HepG2 (cell line): ENCODE results near the gene FNDC3B. TPM values are rescaled to one million over a fixed set of nuclear protein-coding genes. Genes with fewer than 3 reads are reported as not detected.
A peak's percentile ranks its signal among the peaks of the same experiment; 100 is the strongest.

Experiments
- GATA4 ChIP-seq: sonication (generic); IDR thresholded peaks from 2 replicates; pipeline ENCODE4 v1.6.1; 2016; ENCODE audit warnings: antibody characterized with exemption, low read depth, borderline replicate concordance
- ISL2 ChIP-seq: sonication (generic); formaldehyde crosslinking; IDR thresholded peaks from 2 replicates; pipeline ENCODE4 v1.5.0; 2020; ENCODE audit warnings: missing genetic modification reagents
- JUN ChIP-seq: sonication (generic); formaldehyde crosslinking; IDR thresholded peaks from 2 replicates; pipeline ENCODE4 v1.4.0; 2020; ENCODE audit warnings: mild to moderate bottlenecking, missing genetic modification reagents
- KDM5A ChIP-seq: fragments of 200-600 bp; sonication (generic); IDR thresholded peaks from 2 replicates; pipeline ENCODE4 v1.7.0; 2018; ENCODE audit warnings: antibody characterized with exemption, mild to moderate bottlenecking, low read length, borderline replicate concordance
- NR0B2 ChIP-seq: sonication (generic); formaldehyde crosslinking; IDR thresholded peaks from 2 replicates; pipeline ENCODE4 v1.4.0; 2020; ENCODE audit warnings: mild to moderate bottlenecking, missing genetic modification reagents
- SIN3B ChIP-seq: fragments of 150-350 bp; IDR thresholded peaks from 2 replicates; pipeline ENCODE4 v1.6.1; 2014; ENCODE audit warnings: low read length
- SNAPC2 ChIP-seq: sonication (generic); formaldehyde crosslinking; IDR thresholded peaks from 2 replicates; pipeline ENCODE4 v1.8.1; 2022; ENCODE audit warnings: mild to moderate bottlenecking, missing genetic modification reagents
- SOX6 ChIP-seq, 2 experiments: fragments of 450-650 bp in 1 of 2; sonication (generic) in 1 of 2; formaldehyde crosslinking in 1 of 2; IDR thresholded peaks; 2 replicates each; pipeline versions ENCODE4 v1.4.0 to v1.6.1; 2017 to 2020; ENCODE audit warnings: antibody characterized with exemption in 1 of 2, mild to moderate bottlenecking in 1 of 2, missing genetic modification reagents in 1 of 2
- ZFAT ChIP-seq: sonication (generic); formaldehyde crosslinking; conservative IDR thresholded peaks from 2 replicates; pipeline ENCODE4 v1.8.1; 2023; ENCODE audit warnings: missing genetic modification reagents, inconsistent platforms
- ZNF207 ChIP-seq: fragments of 450-650 bp; IDR thresholded peaks from 2 replicates; pipeline ENCODE4 v1.6.1; 2016; ENCODE audit warnings: antibody characterized with exemption, borderline replicate concordance
- ZNF234 ChIP-seq: sonication (generic); formaldehyde crosslinking; conservative IDR thresholded peaks from 2 replicates; pipeline ENCODE4 v1.5.1; 2020; ENCODE audit warnings: mild to moderate bottlenecking, missing genetic modification reagents
- ZNF256 ChIP-seq: sonication (generic); formaldehyde crosslinking; conservative IDR thresholded peaks from 2 replicates; pipeline ENCODE4 v1.4.0; 2020; ENCODE audit warnings: missing genetic modification reagents
- ZNF343 ChIP-seq: sonication (generic); formaldehyde crosslinking; IDR thresholded peaks from 2 replicates; pipeline ENCODE4 v1.4.0; 2020; ENCODE audit warnings: mild to moderate bottlenecking, missing genetic modification reagents
- ZNF510 ChIP-seq: sonication (generic); formaldehyde crosslinking; IDR thresholded peaks from 2 replicates; pipeline ENCODE4 v1.4.0; 2020; ENCODE audit warnings: low read depth, mild to moderate bottlenecking, missing genetic modification reagents
- ZNF558 ChIP-seq: sonication (generic); formaldehyde crosslinking; IDR thresholded peaks from 2 replicates; pipeline ENCODE4 v1.9.0; 2022; ENCODE audit warnings: mild to moderate bottlenecking, missing genetic modification reagents, borderline replicate concordance
- polyA plus RNA-seq, 8 experiments: library from polyadenylated mRNA; depleted of rRNA in 3 of 8; stranded (reverse) in 7 of 8; unstranded in 1 of 8; fragments of >200 nt; fragmentation: Illumina TruSeq in 4 of 8; extraction: Trizol in 4 of 8; gene quantifications; 2 replicates each; pipeline versions ENCODE4 v1.2.1 to v1.2.3, GENCODE V29; 2011 to 2016; ENCODE audit warnings: low read depth in 4 of 8, missing spikeins in 1 of 8, mixed read lengths in 1 of 8; ENCODE audit not compliant: insufficient read depth in 1 of 8
- total RNA-seq, 5 experiments: library from RNA; depleted of rRNA; stranded (reverse); fragments of >200 nt; fragmentation: Illumina TruSeq; extraction: Trizol; gene quantifications; 2 replicates each; pipeline ENCODE4 v1.2.3, GENCODE V29; 2016; ENCODE audit warnings: low read depth in 1 of 5
- TF ChIP-seq, protein P1 (sequence below): sonication (generic); formaldehyde crosslinking; IDR thresholded peaks from 2 replicates; pipeline ENCODE4 v1.4.0; 2020; ENCODE audit warnings: missing genetic modification reagents
- TF ChIP-seq, protein P2 (sequence below): sonication (generic); formaldehyde crosslinking; IDR thresholded peaks from 2 replicates; pipeline ENCODE4 v1.4.0; 2020; ENCODE audit warnings: mild to moderate bottlenecking, missing genetic modification reagents
- TF ChIP-seq, protein P3 (sequence below): sonication (generic); formaldehyde crosslinking; IDR thresholded peaks from 2 replicates; pipeline ENCODE4 v1.4.0; 2020; ENCODE audit warnings: missing genetic modification reagents
- TF ChIP-seq, protein P4 (sequence below): sonication (generic); formaldehyde crosslinking; IDR thresholded peaks from 2 replicates; pipeline ENCODE4 v1.4.0; 2020; ENCODE audit warnings: missing genetic modification reagents; ENCODE audit errors: not compliant biosample characterization

The FNDC3B gene
- total and polyA plus RNA-seq, 2 of the 13 experiments (the other 11 are each of a cell fraction or from before 2014, with no cell fraction given): 74.8 to 103 TPM

- TF ChIP-seq, protein P1, sequence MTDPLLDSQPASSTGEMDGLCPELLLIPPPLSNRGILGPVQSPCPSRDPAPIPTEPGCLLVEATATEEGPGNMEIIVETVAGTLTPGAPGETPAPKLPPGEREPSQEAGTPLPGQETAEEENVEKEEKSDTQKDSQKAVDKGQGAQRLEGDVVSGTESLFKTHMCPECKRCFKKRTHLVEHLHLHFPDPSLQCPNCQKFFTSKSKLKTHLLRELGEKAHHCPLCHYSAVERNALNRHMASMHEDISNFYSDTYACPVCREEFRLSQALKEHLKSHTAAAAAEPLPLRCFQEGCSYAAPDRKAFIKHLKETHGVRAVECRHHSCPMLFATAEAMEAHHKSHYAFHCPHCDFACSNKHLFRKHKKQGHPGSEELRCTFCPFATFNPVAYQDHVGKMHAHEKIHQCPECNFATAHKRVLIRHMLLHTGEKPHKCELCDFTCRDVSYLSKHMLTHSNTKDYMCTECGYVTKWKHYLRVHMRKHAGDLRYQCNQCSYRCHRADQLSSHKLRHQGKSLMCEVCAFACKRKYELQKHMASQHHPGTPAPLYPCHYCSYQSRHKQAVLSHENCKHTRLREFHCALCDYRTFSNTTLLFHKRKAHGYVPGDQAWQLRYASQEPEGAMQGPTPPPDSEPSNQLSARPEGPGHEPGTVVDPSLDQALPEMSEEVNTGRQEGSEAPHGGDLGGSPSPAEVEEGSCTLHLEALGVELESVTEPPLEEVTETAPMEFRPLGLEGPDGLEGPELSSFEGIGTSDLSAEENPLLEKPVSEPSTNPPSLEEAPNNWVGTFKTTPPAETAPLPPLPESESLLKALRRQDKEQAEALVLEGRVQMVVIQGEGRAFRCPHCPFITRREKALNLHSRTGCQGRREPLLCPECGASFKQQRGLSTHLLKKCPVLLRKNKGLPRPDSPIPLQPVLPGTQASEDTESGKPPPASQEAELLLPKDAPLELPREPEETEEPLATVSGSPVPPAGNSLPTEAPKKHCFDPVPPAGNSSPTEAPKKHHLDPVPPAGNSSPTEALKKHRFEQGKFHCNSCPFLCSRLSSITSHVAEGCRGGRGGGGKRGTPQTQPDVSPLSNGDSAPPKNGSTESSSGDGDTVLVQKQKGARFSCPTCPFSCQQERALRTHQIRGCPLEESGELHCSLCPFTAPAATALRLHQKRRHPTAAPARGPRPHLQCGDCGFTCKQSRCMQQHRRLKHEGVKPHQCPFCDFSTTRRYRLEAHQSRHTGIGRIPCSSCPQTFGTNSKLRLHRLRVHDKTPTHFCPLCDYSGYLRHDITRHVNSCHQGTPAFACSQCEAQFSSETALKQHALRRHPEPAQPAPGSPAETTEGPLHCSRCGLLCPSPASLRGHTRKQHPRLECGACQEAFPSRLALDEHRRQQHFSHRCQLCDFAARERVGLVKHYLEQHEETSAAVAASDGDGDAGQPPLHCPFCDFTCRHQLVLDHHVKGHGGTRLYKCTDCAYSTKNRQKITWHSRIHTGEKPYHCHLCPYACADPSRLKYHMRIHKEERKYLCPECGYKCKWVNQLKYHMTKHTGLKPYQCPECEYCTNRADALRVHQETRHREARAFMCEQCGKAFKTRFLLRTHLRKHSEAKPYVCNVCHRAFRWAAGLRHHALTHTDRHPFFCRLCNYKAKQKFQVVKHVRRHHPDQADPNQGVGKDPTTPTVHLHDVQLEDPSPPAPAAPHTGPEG (CRISPR knock-in tag): no peak
- TF ChIP-seq, protein P2, sequence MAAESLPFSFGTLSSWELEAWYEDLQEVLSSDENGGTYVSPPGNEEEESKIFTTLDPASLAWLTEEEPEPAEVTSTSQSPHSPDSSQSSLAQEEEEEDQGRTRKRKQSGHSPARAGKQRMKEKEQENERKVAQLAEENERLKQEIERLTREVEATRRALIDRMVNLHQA (CRISPR knock-in tag): no peak
- TF ChIP-seq GATA4 (peak; percentile 97), KDM5A (no peak; the same call in 1 of the 2 replicates), ZNF207 (no peak), ISL2 (CRISPR knock-in tag) (peak; percentile 98), ZNF343 (CRISPR knock-in tag) (no peak), SOX6 (IDR thresholded peaks at IDR 0.05) (no peak), SOX6 (CRISPR knock-in tag; IDR thresholded peaks at IDR 0.05) (peak; percentile 97), JUN (peak; percentile 99), ZNF510 (CRISPR knock-in tag) (no peak), ZNF234 (CRISPR knock-in tag) (no peak), ZNF256 (CRISPR knock-in tag) (0 out of 2 replicates have a peak, but pooled peaks have one; percentile 51), SIN3B (no peak), ZNF558 (no peak), ZFAT (CRISPR knock-in tag) (no peak), SNAPC2 (CRISPR knock-in tag) (no peak; the same call in 1 of the 2 replicates), NR0B2 (CRISPR knock-in tag) (no peak)
- TF ChIP-seq, protein P3, sequence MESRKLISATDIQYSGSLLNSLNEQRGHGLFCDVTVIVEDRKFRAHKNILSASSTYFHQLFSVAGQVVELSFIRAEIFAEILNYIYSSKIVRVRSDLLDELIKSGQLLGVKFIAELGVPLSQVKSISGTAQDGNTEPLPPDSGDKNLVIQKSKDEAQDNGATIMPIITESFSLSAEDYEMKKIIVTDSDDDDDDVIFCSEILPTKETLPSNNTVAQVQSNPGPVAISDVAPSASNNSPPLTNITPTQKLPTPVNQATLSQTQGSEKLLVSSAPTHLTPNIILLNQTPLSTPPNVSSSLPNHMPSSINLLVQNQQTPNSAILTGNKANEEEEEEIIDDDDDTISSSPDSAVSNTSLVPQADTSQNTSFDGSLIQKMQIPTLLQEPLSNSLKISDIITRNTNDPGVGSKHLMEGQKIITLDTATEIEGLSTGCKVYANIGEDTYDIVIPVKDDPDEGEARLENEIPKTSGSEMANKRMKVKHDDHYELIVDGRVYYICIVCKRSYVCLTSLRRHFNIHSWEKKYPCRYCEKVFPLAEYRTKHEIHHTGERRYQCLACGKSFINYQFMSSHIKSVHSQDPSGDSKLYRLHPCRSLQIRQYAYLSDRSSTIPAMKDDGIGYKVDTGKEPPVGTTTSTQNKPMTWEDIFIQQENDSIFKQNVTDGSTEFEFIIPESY (CRISPR knock-in tag): peak; percentile 75; the same call in 1 of the 2 replicates
- TF ChIP-seq, protein P4, sequence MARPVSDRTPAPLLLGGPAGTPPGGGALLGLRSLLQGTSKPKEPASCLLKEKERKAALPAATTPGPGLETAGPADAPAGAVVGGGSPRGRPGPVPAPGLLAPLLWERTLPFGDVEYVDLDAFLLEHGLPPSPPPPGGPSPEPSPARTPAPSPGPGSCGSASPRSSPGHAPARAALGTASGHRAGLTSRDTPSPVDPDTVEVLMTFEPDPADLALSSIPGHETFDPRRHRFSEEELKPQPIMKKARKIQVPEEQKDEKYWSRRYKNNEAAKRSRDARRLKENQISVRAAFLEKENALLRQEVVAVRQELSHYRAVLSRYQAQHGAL (CRISPR knock-in tag): no peak
These were observed 101.4 kb downstream of the FNDC3B start (continued) for GRCh38 chr3:172140499-172141391.
